D721Med (cell line): ENCODE measurements around the gene KCNB1.

Source experiments
- DNase-seq: peaks from one replicate; pipeline ENCODE4 v3.0.0; 2011; ENCODE audit warnings: low spot score; ENCODE audit not compliant: insufficient read length
- FAIRE-seq: peaks from 2 replicates; lab custom pipeline; 2011; peaks lifted over from hg19 to GRCh38; lab: Jason Lieb, UNC
- CTCF ChIP-seq: IDR thresholded peaks from 2 replicates; pipeline ENCODE4 v1.5.1; 2012; ENCODE audit warnings: mild to moderate bottlenecking, control low read depth; ENCODE audit not compliant: insufficient read depth; ENCODE audit errors: missing control alignments

Gene KCNB1

DNA sequence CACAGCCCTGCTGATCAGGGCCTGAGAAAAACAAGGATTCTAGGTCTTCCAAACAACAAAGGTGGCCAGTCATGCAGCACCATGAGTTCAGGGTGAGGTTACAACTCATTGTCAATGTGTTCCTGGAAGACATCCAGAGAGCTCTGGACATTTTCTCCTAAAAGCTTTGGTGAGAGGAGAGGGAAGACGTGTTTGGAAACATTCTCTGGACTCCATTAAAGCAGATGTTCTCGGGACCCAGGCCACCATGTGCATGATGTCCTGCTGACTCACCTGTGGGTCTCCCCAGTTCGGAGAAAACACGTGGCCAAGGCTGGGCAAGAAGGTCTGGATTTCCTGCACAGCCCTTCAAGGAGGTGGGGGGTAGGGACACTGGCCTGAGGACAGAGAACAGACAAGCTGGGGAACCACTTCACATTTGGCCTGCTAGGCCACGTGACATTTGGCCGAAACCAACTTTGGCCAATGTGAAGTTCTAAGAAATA, 61.6 kb downstream of the KCNB1 start:
- DNase-seq (no peak), FAIRE-seq (no peak)
- no peak for TF ChIP-seq CTCF

DNA sequence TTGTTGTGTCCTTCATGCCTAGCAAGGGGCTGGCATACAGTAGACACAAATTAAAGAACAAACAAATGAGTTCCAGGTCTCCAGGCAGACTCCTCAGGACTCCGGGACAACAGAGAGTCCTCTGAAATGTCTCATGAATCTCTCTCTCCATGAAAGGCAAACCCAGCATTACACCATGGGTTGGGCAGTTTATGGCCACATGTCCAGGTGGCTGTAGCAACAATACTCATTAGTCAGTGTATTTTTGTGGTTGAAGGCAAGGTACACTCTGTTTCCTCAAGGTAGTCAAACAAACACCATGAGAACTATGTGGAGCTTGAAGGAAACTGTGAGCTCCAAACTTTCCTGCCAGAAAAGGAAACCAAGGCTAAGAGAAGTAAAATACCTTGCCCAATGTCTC, 62.2 kb downstream of the KCNB1 start:
- DNase-seq (no peak), FAIRE-seq (no peak)
- no peak for TF ChIP-seq CTCF

DNA sequence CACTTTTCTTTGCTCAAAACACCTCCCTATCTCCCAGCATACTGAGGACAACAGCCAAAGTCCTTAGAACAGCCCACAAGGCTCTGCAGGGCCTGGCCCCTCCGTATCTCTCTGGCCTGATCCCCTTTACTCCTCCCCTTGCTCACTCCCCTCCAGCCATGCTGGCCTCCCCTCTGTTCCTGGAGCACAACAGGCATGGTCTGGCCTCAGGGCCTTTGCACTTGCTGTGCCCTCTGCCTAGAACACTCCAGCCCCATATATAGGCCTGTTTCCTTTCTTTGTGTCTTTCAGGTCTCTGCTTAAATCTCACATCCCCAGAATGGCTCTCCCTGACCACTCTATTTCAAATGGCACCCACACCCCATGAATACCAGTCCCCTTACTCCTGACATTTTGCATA, 62.7 kb downstream of the KCNB1 start:
- DNase-seq (no peak), FAIRE-seq (no peak)
- TF ChIP-seq CTCF = no peak

DNA sequence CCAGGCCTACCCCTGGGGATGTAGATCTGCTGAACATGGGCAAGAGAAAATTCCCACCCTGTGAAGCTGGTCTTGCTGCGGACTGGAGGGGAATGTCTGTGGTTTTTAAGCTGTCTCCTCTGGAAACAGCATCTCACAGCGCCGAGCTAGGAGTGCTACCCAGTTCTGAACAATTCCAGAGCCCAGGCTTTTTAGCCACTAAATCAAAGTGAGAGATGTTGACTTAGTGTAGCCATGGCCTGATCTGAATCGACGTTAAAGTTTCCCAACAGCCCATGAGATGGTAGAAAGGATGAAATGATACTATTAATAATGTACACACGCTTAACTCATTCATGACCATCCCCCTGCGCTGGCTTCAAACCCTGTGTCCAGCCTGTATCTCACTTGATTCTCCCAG, 63.7 kb downstream of the KCNB1 start:
- DNase-seq (no peak), FAIRE-seq (no peak)
- TF ChIP-seq CTCF = no peak

DNA sequence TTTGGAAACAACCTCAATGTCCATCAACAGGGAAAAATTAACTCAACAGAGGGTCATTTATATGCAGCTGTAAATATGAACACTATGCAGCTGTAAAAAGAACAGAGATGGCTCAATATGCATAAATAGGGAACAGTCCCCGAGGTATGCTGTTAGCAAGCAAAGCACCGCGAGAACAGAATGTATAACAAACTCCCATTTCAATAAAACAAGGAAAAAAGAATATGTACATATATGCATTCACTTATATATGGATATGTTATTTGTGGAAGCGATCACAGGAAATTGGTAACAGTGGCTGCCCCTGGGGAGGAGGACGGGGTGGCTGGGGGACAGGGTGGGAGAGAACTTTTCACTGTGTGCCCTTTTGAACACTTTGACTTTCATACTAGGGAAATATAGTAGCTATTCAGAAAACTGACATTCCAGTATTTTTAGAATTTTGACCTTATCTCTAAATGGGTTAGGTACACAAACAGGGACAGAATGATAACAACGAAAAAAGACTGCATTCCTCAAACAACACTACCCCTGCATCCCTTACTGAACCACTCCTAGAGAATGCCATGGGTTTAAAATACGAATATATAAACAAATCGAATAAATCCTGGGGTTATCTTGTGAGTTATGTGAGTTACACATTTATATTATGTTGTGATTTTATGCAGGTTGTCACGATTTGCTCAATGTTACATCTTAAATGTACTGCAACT, 64.5 kb downstream of the KCNB1 start:
- FAIRE-seq (no peak), DNase-seq (no peak)
- no peak for TF ChIP-seq CTCF

- FAIRE-seq = no peak
- no peak for TF ChIP-seq CTCF
Observed at GRCh38 chr20:49415668-49416044, 66.8 kb downstream of the KCNB1 start.

GRCh38 chr20:49415005-49415667, 67.3 kb downstream of the KCNB1 start:
- FAIRE-seq = no peak
- TF ChIP-seq CTCF = no peak
- DNase-seq = no peak

More at GRCh38 chr20:49415668-49416044, 66.8 kb downstream of the KCNB1 start:
- no peak for DNase-seq
